Lower leg skin (tissue), 3 donors: ENCODE data around the gene PBX1.

Experiments
- POLR2A ChIP-seq, 2 donors: fragments of 450-650 bp; IDR thresholded peaks; one replicate each; pipeline ENCODE4 v1.6.1; 2016 to 2017; ENCODE audit warnings: antibody characterized with exemption in 2 of 2, mild to moderate bottlenecking in 1 of 2, moderate library complexity in 1 of 2
- TF ChIP-seq, protein P1 (sequence below), 3 donors: fragments of 450-650 bp; IDR thresholded peaks; one replicate each; pipeline ENCODE4 v1.5.1; 2016; ENCODE audit warnings: antibody characterized with exemption in 3 of 3, mild to moderate bottlenecking in 3 of 3, moderate library complexity in 2 of 3

GRCh38 chr1:164733734-164734133, 174.8 kb downstream of the PBX1 start:
- TF ChIP-seq, protein P1, sequence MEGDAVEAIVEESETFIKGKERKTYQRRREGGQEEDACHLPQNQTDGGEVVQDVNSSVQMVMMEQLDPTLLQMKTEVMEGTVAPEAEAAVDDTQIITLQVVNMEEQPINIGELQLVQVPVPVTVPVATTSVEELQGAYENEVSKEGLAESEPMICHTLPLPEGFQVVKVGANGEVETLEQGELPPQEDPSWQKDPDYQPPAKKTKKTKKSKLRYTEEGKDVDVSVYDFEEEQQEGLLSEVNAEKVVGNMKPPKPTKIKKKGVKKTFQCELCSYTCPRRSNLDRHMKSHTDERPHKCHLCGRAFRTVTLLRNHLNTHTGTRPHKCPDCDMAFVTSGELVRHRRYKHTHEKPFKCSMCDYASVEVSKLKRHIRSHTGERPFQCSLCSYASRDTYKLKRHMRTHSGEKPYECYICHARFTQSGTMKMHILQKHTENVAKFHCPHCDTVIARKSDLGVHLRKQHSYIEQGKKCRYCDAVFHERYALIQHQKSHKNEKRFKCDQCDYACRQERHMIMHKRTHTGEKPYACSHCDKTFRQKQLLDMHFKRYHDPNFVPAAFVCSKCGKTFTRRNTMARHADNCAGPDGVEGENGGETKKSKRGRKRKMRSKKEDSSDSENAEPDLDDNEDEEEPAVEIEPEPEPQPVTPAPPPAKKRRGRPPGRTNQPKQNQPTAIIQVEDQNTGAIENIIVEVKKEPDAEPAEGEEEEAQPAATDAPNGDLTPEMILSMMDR (IDR thresholded peaks at IDR 0.05): no peak
- TF ChIP-seq POLR2A (IDR thresholded peaks at IDR 0.05): no peak
